Activated gamma-delta T cell treated with anti-CD3 and anti-CD28 coated beads, Interleukin-2, amount 50 U/mL, for 16 hours (primary cell): Measurements from ENCODE around the gene CHRD.

ENCODE experiments used
- DNase-seq: peaks from one replicate; pipeline ENCODE4 v3.0.0-alpha.2; 2020; ENCODE audit warnings: low read depth

Gene CHRD

GRCh38 chr3:184346480-184347190 lies 33.2 kb upstream of the CHRD start:
- DNase-seq, result no peak

DNA sequence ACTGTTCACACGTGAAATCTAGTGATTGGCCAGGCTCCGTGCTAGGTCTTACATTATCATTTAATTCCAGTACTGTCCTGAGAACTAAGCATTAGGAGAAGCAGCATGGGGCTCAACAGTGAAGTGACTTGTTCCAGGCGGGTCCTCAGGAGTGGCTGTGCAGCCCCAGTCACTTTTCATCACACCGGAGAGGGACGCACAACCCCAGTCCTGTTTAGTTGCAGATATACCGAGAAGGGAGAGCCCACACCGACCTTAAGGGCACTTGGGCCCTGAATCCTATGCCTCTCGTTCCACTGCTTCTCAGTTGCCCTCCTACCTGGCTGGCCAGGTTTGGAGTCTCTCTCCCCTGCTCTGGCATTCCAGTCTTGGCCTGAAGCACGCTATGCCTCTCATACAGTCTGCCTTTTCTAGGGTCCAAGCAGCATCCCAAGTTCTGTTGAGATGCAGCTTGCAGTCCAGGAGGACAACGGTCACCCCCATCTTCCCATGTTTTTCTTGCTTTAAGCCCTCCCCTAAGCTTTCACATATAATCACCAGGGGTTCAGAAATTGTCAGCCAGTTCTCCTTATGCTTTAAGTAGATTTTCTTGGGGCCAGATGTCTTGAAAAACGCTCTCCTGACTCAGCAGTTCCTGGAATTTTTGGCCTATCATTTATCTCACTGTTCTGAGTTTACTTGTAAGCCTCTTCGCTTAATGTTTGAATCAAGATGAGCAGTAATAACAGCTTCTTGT lies 32.4 kb upstream of the CHRD start:
- DNase-seq, result no peak

DNA sequence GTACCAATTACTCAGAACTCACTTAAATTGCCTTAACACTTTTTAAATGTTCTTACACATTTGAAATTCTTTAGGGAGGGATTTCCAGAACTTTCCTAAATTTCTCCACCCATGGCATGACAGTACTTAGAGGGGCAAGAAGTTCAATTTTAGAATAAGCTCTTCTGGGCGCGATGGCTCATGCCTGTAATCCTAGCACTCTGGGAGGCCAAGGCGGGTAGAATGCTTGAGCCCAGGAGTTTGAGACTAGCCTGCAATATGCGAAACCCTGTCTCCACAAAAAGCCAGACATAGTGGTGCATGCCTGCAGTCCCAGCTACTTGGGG lies 31.8 kb upstream of the CHRD start:
- DNase-seq, result no peak

DNA sequence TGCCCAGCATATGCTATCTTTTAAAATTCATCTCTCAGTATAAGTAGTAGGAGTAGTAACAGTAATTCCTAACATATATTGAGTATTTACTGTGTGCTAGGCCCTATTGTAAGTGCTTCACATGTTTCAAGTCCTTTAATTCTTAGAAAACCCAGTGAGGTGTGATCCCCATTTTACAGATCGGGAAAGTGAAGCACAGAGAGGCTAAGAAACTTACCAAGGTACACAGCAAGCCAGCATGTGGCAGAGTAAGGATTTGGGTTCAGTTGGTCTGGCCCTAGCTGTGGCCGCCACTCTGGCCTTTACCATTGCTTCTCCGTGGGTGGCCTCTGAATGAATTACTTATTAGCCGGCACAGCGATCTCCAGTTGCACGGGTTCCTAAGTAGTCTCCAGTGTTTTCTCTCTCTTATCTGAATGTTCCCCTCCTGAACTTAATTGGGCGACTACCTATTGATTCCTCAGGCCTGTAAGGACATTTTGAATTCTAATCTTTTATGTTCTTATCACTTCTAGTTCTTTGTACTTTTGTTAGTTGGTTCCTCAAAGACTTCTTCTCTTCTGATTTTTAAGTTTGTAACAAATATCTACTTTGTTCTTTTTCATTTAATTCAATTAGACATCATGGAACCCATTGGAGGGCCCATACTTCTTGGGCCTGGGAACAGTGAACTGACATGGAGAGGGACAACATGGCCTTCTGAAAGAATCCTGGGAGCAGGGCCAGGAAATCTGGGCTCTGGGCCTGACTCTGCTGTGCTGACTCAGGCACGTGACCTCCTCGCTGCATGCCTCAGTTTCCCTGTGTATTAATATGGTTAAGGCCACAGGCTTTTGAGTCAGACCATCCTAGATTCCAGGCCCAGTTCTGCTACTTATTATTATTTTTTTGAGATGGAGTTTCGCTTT lies 30.0 kb upstream of the CHRD start:
- DNase-seq, result no peak

DNA sequence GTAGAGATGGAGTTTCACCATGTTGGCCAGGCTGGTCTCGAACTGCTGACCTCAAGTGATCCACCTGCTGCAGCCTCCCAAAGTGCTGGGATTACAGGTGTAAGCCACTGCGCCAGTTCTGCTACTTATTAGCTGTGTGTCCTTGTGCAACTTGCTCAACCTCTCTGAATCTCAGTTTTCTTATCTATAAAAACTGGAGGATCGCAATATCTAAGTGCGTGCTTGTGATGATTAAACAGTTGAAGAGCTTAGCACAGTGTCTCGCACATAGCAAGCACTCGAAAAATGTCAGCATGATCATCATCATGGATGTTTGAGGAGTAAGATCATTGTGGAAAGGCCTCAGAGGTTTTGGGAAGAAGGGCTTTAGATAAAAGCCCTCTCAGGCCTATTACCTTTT lies 29.2 kb upstream of the CHRD start:
- DNase-seq, result no peak

DNA sequence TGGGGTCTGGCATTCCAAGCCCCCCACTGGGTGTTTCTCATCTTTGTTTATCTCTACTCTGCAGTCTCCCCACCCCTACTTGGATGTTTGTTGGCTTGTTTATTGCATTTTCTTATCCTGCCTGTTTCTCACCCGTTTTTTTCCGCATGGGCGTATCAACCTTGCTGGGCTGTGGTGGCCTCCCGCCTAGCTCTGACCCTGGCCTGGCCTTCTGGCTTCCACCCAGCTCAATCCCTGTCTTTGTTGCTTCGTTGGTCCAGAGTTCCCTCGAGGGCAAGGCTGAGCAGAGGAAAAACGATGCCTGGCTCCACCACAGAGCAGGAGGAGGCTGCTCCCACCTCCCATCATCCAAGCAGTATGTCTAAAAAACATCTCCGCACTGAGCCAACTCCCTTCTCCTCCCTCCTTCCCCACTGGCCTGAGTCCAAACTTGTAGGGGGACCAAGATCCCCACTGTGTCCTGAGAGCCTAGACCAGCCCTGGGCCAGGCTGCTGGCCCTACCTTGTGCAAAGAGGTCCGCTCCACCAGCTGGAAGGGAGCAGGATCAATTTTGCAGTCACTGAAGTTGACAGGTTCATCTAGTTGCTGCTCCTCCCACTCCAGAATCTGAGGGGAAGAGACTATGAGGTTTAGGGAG lies 28.2 kb upstream of the CHRD start:
- no peak for DNase-seq

- no peak for DNase-seq
These were observed 27.6 kb upstream of the CHRD start for GRCh38 chr3:184352149-184352785.

GRCh38 chr3:184352897-184353545 lies 26.8 kb upstream of the CHRD start:
- no peak for DNase-seq

- no peak for DNase-seq
These were observed 26.3 kb upstream of the CHRD start for GRCh38 chr3:184353546-184353941.

DNA sequence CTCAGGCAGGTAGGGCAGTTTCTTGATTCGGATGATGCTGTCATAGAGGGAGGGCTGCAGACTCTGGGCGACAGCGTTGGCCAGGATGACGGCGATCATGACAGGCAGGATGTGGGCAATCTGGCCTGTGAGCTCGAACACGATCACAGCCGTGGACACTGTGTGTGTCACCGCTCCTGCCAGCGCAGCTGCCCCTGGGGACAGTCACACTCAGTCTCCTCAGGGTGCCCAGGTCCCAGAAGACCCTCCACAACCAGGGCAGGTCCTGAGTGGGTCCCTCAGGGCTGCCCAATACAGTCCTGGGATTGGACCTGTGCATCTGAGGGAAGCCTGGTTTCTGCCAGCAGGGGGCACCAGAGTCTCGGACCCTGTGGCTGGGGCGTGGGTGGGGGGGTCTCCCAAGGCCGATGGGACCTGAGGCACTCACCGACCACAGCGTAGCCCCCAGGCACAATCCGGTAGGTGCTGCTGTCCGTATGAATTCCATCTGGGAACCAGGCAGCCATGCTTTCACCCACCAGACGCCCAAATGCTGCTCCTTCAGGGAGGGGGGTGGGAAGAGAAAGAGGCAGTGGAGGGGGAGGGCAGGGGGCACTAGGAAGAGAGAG lies 25.6 kb upstream of the CHRD start:
- peak; percentile 47 for DNase-seq

GRCh38 chr3:184354754-184355153 lies 25.1 kb upstream of the CHRD start:
- no peak for DNase-seq

GRCh38 chr3:184355261-184356040 lies 24.4 kb upstream of the CHRD start:
- no peak for DNase-seq

DNA sequence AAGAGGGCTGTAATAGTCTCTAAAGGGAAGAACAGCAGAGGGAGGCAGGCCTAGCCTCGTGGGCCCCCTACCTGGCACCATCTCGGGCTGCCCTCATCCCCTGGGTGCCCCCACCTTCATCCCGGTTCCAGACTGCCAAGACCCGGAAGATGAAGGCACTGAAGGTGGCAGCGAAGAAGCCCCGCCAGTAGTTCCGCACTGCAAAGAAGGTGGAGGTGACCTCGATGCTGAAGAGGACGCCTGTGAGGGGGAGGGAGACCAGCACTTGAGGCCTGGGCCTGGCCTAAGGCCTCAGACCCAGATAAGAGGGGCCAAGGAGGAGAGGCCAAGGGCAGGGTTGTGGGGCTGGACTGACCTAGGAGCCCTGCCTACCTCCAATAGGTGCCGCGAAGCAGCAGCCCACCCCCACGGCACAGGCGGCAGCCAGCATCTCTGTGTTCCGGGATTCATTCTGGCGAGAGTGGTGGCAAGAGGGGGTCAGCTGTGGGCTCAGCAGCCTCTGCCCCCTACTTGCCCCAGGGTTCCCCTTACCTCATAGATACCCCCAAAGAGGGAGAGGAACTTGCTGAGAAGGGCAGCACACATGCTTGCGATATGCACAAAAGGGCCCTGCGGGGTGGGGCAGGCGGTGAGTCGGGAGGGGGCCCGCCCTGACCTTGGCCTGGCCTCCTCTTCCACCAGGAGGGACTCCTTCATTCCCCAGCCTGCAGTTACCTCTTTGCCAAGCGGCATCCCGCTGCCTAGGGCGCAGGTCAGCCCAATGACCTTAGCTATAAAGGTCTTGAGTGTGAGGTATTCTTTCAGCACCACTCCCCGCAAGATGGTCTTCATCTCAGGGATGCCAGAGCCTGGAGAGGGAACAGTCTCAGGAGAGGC lies 22.4 kb upstream of the CHRD start:
- DNase-seq, result no peak

- DNase-seq, result no peak
These were observed 21.6 kb upstream of the CHRD start for GRCh38 chr3:184358124-184358767.

DNA sequence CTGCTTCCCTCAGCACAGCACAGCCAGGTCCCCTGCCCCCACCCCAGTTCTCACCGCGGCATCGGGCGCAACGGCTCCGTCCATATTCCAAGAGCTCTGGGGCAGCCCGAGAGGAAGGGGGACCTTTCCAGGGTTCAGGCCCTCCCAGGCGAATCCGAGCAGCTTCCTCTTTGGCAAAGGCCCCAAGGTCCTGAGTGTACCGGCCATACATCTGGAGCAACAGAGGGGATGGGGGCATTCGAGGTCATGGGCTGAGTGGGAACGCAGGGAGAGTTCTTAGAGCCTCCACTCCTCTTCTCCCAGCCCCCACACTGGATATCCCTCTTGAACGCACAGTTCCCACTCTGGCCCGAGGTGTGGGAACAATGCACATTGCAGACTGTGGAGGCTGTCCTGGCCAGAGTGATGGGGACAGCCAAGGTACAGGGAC lies 20.9 kb upstream of the CHRD start:
- DNase-seq, result no peak

DNA sequence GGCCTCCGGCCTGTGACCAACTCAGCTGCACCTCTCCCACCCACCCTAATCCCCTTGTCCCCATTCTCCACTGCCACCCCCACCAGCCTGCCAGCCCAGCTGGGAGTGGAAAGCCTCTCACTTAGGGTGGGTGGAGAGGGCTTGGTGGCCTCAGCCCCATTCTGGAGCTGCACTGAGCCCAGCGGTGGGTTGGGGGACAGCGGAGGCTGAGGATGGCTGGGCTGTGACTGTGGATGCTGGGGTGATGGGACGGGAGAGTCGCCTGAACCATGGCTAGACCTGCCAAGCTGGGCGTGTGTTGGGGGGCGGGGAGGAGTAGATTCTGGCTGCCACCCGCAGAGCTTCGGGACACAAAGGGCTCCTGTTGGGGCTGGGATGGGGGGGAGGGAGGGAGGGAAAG lies 20.2 kb upstream of the CHRD start:
- DNase-seq, result no peak

DNA sequence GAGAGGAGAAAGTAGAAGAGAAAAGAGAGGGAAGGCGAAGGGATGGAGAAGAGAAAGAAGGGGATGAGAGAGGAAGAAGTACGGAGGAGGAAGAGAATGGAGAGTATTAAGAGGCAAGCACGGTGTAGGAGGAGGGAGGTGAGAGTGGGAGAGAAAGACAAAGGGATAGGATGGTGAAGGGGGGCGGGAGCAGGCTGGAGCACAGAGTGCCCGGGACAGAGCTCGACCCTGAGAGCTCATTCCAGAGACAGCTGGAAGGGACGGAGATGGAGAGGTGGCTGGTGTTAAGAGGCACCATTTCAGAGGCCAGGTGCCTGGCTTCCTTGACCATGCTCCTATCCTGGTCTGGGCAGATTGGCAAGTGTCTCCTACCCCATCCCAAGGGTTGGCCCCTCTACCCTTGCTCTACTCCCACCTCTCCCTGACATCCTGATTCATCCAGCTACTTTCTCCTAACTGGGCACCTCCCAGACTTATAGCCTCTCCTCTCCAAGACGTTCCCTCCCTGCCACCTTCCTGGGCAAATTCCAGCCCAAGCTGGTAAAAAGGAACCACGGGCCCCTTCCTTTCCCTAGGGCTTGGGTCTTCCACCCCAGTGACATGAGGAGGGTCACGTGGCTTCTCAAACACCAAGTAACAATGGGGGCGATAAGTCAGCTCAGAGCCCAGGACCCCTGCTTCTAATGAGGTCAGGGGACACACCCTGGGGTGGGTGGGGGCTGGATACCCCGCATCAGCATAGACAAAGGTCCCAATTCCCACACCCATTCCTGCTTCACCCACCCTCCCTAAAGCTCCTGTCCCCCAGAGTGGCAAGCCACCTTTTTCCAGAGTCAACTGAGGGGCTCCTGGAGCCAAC lies 19.6 kb upstream of the CHRD start:
- DNase-seq, result no peak
